Motor neuron (in vitro differentiated cells): ENCODE results near the gene CPPED1. TPM values are rescaled to one million over a fixed set of nuclear protein-coding genes. Genes with fewer than 3 reads are reported as not detected.

Experiments
- ATAC-seq, 8 experiments: fragments of 200-7000 bp; cut with Tn5 transposase; replicated peaks in 6 of 8; 2 replicates each; pipeline ENCODE4 v1.8.0; 2021; ENCODE audit warnings: mild to moderate bottlenecking in 8 of 8, moderate library complexity in 8 of 8
- H3K27ac ChIP-seq, 2 donors: fragments of 250-450 bp; sonication (Bioruptor Pico); 2 replicates each; pipeline ENCODE4 v1.9.0; 2021; ENCODE audit warnings: antibody characterized with exemption in 2 of 2, mild to moderate bottlenecking in 2 of 2, moderate library complexity in 1 of 2
- H3K4me1 ChIP-seq, 2 donors: fragments of 250-450 bp; sonication (Bioruptor Pico); replicated peaks in 1 of 2; 2 replicates each; pipeline ENCODE4 v1.6.1; 2021; ENCODE audit warnings: antibody characterized with exemption in 2 of 2, mild to moderate bottlenecking in 2 of 2, moderate library complexity in 1 of 2
- H3K4me3 ChIP-seq, 5 donors: fragments of 250-450 bp; sonication (Bioruptor Pico); 2 replicates each; pipeline ENCODE4 v1.9.0; 2021; ENCODE audit warnings: antibody characterized with exemption in 5 of 5, mild to moderate bottlenecking in 5 of 5, moderate library complexity in 4 of 5
- WGBS, 10 experiments: fragments of 450-650 bp; shearing (Covaris generic); methylation state at CpG; one replicate each; pipeline ENCODE4 v1.0.0; 2022; 5-methylcytosine and 5-hydroxymethylcytosine counted together
- in situ Hi-C, 9 experiments: fragments of 400-800 bp; cut with MboI; loops; one replicate each; pipeline ENCODE4 v1.15.0; 2021; ENCODE audit warnings: low sequenced_read_pairs in 9 of 9, low pct_unique_long_range_greater_than_20kb in 2 of 9; ENCODE audit not compliant: unreplicated experiment in 9 of 9
- total RNA-seq, 8 experiments: library from RNA; unstranded; fragments of 300-600 nt; gene quantifications; 2 replicates each; pipeline versions ENCODE4 v1.2.3 to v1.2.4, GENCODE V29; 2022

Gene CPPED1
- total RNA-seq, 8 experiments from 2014 or later: 1.1 to 20.1 (median 4.6) TPM

DNA sequence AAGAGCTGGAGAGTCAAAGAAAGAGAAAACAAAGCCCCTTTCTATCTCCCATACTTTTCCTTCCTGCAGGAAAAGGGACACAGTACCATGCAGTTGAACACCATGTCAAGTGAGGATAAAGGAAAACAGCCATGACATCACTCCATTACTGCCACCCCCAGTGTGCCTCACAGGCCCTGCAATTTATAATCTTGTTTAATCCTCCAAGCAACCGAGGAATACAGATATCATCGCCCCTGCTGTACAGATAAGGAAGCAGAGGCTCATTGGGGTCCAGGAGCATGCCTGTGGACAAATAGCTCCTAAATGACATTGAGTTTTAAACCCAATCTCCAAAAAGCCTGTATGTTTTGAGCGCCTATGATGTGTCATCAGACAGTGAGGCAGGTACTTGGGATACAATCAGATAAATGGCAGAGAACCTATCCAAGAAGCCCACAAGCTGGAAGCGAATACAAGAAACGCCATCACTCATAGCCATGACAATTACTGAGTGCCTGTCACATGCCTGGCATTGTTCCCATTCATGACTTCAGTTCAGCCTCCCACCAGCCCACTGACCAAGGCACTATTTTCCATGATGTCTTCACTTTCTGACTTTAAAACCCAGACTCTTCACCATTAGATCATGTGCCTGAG lies 45.5 kb downstream of the CPPED1 start:
- ATAC-seq: peak in 5 of 8 experiments; percentile 80 to 84 (median 82)
- Histone ChIP-seq H3K4me3 (no peak overlapping the region), H3K27ac (peak overlapping the region; percentile 13 to 75), H3K4me1 (peaks cover 37 to 39% of the 10 kb centered on the region in 2 donors)
- WGBS, 10 experiments: 20 to 100% (median 84%) methylated on average over 1 to 5 of the region's 5 CpGs; no CpG with 5 or more reads in 3 of the 10 experiments
- in situ Hi-C loops: no loop called here

DNA sequence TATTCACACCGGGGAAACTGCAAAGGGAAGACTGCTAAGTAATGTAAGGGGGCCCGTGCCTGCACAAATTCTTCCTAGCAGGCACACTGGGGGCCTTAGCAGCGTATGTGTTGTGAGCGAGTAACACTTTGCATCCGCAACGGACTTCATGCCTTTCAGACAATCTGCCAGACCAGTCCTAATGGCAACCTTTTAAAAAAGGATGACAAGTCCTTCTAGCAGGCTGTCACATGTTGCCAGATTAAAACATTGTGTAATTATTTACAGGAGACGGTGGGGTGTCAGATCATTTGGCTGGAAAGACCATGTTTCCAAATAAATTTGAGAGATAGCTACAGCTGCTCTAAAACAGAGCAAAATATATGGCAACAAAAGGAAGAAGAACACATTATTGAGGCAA lies 46.1 kb downstream of the CPPED1 start:
- H3K27ac ChIP-seq: peak overlapping the region; percentile 13 to 75
- WGBS, 10 experiments: 37 to 70% (median 45%) methylated on average over 2 to 6 of the region's 7 CpGs; no CpG with 5 or more reads in 2 of the 10 experiments
- ATAC-seq: peak in 5 of 8 experiments; percentile 6 to 20 (median 15)
- no peak overlapping the region for H3K4me3 ChIP-seq
- peaks cover 37 to 40% of the 10 kb centered on the region in 2 donors for H3K4me1 ChIP-seq
- in situ Hi-C loops: no loop called here

DNA sequence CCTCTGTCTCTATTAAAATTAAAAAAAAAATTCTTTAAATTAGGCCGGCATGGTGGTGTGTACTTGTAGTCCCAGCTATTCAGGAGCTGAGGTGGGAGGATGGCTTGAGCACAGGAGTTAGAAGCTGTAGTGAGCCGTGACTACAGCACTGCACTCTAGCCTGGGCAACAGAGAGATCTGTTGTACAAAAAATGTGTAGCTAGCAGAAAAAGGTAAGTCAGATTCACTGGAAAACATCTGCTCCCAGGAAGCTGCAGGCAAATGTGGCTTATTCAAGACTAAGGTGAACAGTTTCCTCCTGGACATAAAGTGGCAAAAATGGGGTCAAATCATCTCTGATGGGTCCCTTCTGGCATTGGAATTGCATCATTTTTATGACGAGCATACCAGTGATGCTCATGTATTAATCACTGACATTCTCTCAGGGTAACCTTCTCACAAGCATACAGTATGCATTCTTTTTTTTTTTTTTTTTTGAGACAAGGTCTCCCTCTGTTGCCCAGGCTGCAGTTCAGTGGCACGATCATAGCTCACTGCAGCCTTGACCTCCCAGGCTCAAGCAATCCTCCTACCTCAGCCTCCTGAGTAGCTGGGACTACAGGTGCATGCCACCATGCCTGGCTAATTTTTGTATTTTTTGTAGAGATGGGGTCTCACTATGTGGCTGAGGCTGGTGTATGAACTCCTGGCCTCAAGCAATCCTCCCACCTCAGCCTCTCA lies 48.7 kb downstream of the CPPED1 start:
- H3K4me3 ChIP-seq: no peak overlapping the region
- H3K27ac ChIP-seq: peak overlapping the region; percentile 25 to 47
- peaks cover 37 to 40% of the 10 kb centered on the region in 2 donors for H3K4me1 ChIP-seq
- WGBS, 10 experiments: 17 to 100% (median 59%) methylated on average over 1 to 4 of the region's 4 CpGs
- ATAC-seq: peak in 5 of 8 experiments; percentile 7 to 48 (median 22)
- in situ Hi-C loops: no loop called here

DNA sequence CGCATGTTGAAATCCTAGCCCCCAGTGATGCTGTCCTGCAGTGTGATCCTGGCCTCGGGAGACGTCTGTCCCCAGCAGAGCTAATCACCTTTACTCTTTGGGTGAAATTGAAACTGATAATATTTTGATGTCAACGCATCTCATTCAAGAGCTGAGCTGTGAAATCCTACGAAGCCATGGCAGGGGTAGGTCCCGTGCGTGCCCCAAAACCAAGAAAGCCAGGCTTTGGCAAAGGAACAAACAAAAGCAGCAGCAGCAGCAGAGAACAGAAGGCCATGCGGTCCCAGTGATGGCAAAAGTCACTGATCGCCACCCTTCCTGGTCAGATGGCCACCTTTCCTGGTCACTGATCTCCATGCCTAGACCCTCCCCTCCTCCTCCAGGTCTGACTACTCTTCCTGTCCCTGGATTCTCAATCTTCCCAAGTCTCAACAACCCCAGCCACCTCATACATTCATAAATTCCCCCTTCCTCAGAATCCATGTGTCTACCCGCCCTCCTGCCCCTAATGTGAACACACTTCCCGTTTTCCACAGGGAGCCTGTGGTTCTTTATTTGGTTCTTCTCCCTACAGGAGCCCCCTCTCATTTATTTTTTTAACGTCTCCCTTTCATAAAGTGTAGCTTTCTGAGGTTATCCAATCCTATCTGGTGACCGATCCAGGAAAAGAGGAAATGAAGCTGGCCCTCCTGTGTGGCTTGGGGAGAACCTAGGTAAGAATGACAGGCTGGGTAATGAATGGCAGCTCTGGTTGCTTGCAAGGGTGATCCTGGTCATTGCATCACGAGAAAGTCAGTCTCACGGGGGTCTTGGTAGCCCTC lies 50.3 kb downstream of the CPPED1 start:
- ATAC-seq: no peak
- in situ Hi-C loops: no loop called here
- Histone ChIP-seq H3K4me1 (peaks cover 29 to 32% of the 10 kb centered on the region in 2 donors), H3K27ac (peak overlapping the region in 1 of 2 donors; percentile 22), H3K4me3 (no peak overlapping the region)
- 81 to 100% (median 92%) methylated on average over 3 to 12 of the region's 15 CpGs for WGBS, 10 experiments

DNA sequence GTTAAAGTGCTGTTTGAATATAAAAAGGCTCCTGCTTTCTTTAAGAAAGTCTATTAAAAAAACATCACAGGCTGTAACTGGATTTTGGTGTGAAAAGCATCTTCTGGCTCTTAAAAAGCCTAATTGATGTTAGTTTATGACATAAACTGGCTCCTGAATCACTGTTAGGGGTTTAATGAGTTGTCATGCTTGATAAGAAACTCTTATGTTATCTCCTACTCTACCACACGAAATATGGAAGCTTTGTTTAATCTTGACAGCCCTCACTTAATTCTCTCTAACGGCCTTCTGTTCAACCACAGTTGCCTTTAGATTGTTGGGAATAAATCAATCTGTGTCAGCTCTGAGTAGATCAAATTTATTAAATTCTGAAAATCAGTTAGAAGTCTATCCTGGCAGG lies 51.5 kb downstream of the CPPED1 start:
- no peak for ATAC-seq
- WGBS, 10 experiments: 17 to 82% (median 41%) methylated on average over 1 to 2 of the region's 2 CpGs; no CpG with 5 or more reads in 2 of the 10 experiments
- in situ Hi-C loops: no loop called here
- peaks cover 17 to 19% of the 10 kb centered on the region in 2 donors for H3K4me1 ChIP-seq
- no peak overlapping the region for H3K4me3 ChIP-seq
- H3K27ac ChIP-seq: no peak overlapping the region

DNA sequence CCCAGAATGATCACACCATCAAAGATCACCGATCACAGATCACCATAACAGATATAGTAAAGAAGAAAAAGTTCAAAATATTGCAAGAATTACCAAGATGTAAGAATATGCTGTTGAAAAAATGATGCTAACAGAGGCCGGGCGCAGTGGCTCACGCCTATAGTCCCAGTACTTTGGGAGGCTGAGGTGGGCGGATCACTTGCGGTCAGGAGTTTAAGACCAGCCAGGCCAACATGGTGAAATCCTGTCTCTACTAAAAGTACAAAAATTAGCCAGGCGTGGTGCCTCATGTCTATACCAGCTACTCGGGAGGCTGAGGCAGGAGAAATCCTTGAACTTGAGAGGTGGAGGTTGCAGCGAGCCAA lies 53.2 kb downstream of the CPPED1 start:
- 72 to 100% (median 94%) methylated on average over 1 to 7 of the region's 9 CpGs; no CpG with 5 or more reads in 1 of the 10 experiments for whole genome bisulfite sequencing, 10 experiments
- Histone ChIP-seq H3K27ac (no peak overlapping the region), H3K4me1 (peaks cover 15 to 16% of the 10 kb centered on the region in 2 donors), H3K4me3 (no peak overlapping the region)
- in situ Hi-C loops: no loop called here
- ATAC-seq: no peak

DNA sequence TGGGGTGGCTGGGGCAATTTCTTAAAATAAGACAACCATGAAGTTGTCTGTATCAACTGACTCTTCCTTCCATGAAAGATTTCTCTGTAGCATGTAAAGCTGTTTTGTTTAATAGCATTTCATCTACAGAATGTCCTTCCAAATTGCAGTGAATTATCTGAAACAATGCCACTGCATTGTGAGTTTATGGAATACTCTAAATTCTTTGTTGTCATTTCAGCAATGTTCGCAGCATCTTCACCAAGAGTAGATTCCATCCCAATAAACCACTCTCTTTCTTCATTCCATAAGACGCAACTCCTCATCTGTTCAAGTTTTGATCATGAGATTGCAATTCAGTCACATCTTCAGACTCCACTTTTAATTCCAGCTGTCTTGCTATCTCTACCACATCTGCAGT lies 54.6 kb downstream of the CPPED1 start:
- ATAC-seq: no peak
- H3K27ac ChIP-seq: no peak overlapping the region
- H3K4me1 ChIP-seq: peaks cover 7 to 10% of the 10 kb centered on the region in 2 donors
- 38 to 100% (median 73%) methylated on average over 1 to 2 of the region's 2 CpGs; no CpG with 5 or more reads in 1 of the 10 experiments for WGBS, 10 experiments
- no peak overlapping the region for H3K4me3 ChIP-seq
- in situ Hi-C loops: no loop called here

DNA sequence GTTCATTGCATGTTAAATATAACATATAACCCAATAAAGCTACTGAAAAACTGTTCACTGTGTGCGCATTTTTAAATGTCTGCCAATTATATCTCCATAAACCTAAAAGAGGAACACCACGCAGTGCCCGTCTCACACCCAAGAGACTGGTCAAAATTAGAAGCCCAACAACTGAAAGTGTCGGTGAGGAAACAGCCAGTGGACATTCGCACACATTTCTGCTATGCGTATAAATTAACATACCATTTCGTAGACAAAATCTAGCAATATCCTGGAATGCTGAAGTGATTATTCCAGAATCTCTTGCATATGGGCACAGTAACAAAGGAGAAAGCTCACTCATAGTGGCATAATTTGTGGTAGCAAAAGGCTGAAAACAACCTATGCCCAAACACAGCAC lies 55.9 kb downstream of the CPPED1 start:
- Histone ChIP-seq H3K4me1 (no peaks in the 10 kb centered on the region), H3K27ac (no peak overlapping the region), H3K4me3 (no peak overlapping the region)
- ATAC-seq: peak in 3 of 8 experiments; percentile 41 to 72 (median 54)
- WGBS, 10 experiments: 17 to 94% (median 60%) methylated on average over 1 to 7 of the region's 7 CpGs; no CpG with 5 or more reads in 4 of the 10 experiments
- in situ Hi-C loops: no loop called here

DNA sequence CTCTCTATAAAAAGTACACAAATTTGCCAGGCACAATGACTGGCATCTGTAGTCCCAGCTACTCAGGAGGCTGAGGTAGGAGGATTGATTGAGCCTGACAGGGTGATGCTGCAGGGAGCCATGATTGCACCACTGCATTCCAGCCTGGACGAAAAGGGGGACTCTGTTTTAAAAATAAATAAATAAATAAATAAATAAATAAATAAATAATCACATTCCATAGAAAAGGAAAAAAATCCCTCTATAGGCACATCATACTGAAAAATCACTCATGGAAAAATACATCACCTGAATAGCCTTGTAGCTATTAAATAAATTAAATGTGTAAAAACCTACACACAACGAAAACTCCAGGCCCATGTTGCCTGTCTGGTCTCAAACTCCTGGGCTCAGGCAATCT lies 56.4 kb downstream of the CPPED1 start:
- no peak for ATAC-seq
- no peak overlapping the region for H3K27ac ChIP-seq
- H3K4me1 ChIP-seq: no peaks in the 10 kb centered on the region
- in situ Hi-C loops: no loop called here
- H3K4me3 ChIP-seq: no peak overlapping the region
- WGBS, 10 experiments: 0 to 100% (median 83%) methylated on average over 1 to 2 of the region's 2 CpGs; no CpG with 5 or more reads in 1 of the 10 experiments

DNA sequence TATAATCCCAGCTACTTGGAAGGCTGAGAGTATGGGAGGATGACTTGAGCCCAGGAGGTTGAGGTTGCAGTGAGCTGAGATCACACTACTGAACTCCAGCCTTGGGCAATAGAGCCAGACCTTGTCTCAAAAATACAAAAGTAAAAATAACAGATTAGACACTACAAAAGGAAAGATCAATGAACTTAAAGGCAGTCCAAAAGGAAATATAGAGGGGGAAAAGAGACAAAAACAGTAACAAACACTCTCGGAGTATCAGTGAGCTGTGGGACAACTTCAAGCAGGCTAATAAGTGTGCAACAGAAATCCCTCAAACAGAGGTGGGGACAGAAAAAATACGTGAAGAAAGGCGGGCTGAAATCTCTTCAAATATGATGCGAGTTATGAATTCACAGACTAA lies 58.8 kb downstream of the CPPED1 start:
- in situ Hi-C loops: no loop called here
- H3K27ac ChIP-seq: no peak overlapping the region
- H3K4me3 ChIP-seq: no peak overlapping the region
- WGBS, 10 experiments: 73 to 100% (median 94%) methylated on average over 3 to 4 of the region's 4 CpGs; no CpG with 5 or more reads in 2 of the 10 experiments
- no peak for ATAC-seq
- H3K4me1 ChIP-seq: peaks cover 3 to 11% of the 10 kb centered on the region in 2 donors

DNA sequence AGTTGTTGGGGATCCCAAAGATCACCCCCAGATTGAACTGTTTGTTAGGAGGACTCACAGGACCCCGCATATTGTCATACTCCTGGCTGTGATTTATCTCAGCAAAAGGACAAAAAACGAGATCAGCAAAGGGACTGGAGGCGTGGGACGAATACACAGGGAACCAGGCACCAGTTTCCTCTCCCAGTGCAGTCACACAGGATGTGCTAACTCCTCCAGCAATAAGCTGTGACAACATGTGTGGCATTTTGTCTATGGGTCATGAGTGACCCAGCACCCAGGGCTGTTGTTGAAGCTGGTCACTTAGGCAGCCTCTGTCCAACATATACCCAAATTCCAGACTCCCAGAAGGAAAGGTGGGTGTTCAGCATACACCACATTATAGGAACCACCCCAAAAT lies 60.9 kb downstream of the CPPED1 start:
- in situ Hi-C loops: no loop called here
- Histone ChIP-seq H3K4me1 (peaks cover 3 to 11% of the 10 kb centered on the region in 2 donors), H3K27ac (no peak overlapping the region), H3K4me3 (no peak overlapping the region)
- no peak for ATAC-seq
- 30 to 78% (median 61%) methylated on average over 2 to 4 of the region's 4 CpGs; no CpG with 5 or more reads in 4 of the 10 experiments for WGBS, 10 experiments

DNA sequence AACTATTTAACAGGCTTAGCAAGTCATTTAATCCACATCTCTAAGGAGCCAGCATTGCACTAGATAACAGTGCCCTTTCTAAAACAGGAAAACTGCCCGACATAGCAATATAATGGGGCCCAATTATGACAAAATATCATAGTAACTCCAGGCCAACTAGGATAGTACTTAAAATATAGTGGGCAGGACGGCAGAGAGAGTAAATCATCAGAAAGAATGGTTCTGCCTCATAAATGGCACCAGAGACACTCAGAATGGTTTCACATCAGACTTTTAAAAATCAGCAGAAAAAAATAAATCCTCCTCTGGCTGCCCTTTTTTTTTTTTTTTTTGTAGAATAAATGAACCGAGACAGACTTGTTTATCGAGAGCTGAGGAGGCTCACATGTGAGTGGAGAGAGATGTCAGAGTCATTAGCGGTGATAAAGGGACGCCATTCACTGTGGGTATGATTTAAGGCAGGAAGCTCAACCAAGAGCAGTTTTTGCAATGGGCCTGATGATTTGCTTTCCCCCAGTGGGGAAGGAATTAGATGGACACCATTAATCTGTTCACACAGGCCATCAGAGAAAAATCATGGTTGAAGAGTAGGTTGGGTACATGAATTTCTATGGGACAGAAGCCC lies 62.6 kb downstream of the CPPED1 start:
- in situ Hi-C loops: no loop called here
- Histone ChIP-seq H3K27ac (peak overlapping the region; percentile 1 to 22), H3K4me1 (peaks cover 3 to 11% of the 10 kb centered on the region in 2 donors), H3K4me3 (no peak overlapping the region)
- 39 to 100% (median 56%) methylated on average over 1 to 5 of the region's 6 CpGs for WGBS, 10 experiments
- peak in 5 of 8 experiments; percentile 96 to 98 (median 97) for ATAC-seq
